Measurements from ENCODE around the gene WBP11.

GRCh38 chr12:14810953-14811483 lies 7.7 kb upstream of the WBP11 start:
- TF ChIP-seq, protein P1, sequence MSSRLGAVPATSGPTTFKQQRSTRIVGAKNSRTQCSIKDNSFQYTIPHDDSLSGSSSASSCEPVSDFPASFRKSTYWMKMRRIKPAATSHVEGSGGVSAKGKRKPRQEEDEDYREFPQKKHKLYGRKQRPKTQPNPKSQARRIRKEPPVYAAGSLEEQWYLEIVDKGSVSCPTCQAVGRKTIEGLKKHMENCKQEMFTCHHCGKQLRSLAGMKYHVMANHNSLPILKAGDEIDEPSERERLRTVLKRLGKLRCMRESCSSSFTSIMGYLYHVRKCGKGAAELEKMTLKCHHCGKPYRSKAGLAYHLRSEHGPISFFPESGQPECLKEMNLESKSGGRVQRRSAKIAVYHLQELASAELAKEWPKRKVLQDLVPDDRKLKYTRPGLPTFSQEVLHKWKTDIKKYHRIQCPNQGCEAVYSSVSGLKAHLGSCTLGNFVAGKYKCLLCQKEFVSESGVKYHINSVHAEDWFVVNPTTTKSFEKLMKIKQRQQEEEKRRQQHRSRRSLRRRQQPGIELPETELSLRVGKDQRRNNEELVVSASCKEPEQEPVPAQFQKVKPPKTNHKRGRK (CRISPR knock-in tag; IDR thresholded peaks at IDR 0.05; ENCODE audit: borderline replicate concordance), result no peak
- TF ChIP-seq CTCF (IDR thresholded peaks at IDR 0.05) (no peak), ATF3 (CRISPR knock-in tag; conservative IDR thresholded peaks at IDR 0.05) (no peak), TP53 (CRISPR knock-in tag; IDR thresholded peaks at IDR 0.05) (no peak), NR2C2 (CRISPR knock-in tag; IDR thresholded peaks at IDR 0.05) (no peak), PRDM15 (CRISPR knock-in tag; IDR thresholded peaks at IDR 0.05) (no peak)
- TF ChIP-seq, protein P2, sequence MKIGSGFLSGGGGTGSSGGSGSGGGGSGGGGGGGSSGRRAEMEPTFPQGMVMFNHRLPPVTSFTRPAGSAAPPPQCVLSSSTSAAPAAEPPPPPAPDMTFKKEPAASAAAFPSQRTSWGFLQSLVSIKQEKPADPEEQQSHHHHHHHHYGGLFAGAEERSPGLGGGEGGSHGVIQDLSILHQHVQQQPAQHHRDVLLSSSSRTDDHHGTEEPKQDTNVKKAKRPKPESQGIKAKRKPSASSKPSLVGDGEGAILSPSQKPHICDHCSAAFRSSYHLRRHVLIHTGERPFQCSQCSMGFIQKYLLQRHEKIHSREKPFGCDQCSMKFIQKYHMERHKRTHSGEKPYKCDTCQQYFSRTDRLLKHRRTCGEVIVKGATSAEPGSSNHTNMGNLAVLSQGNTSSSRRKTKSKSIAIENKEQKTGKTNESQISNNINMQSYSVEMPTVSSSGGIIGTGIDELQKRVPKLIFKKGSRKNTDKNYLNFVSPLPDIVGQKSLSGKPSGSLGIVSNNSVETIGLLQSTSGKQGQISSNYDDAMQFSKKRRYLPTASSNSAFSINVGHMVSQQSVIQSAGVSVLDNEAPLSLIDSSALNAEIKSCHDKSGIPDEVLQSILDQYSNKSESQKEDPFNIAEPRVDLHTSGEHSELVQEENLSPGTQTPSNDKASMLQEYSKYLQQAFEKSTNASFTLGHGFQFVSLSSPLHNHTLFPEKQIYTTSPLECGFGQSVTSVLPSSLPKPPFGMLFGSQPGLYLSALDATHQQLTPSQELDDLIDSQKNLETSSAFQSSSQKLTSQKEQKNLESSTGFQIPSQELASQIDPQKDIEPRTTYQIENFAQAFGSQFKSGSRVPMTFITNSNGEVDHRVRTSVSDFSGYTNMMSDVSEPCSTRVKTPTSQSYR (CRISPR knock-in tag; IDR thresholded peaks at IDR 0.05), result no peak
- TF ChIP-seq, protein P3, sequence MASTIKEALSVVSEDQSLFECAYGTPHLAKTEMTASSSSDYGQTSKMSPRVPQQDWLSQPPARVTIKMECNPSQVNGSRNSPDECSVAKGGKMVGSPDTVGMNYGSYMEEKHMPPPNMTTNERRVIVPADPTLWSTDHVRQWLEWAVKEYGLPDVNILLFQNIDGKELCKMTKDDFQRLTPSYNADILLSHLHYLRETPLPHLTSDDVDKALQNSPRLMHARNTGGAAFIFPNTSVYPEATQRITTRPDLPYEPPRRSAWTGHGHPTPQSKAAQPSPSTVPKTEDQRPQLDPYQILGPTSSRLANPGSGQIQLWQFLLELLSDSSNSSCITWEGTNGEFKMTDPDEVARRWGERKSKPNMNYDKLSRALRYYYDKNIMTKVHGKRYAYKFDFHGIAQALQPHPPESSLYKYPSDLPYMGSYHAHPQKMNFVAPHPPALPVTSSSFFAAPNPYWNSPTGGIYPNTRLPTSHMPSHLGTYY (CRISPR knock-in tag; IDR thresholded peaks at IDR 0.05), result no peak
